HFF-Myc (cell line): ENCODE measurements around the gene EDIL3.

Experiments
- DNase-seq: peaks from one replicate; pipeline ENCODE4 v3.0.0-alpha.2; 2011; ENCODE audit warnings: low read depth; ENCODE audit errors: extremely low read depth
- H3K4me3 ChIP-seq: replicated peaks from 2 replicates; pipeline ENCODE4 v1.5.1; 2011; ENCODE audit warnings: low read depth, mild to moderate bottlenecking, control low read depth, low read length
- CTCF ChIP-seq: IDR thresholded peaks from 2 replicates; pipeline ENCODE4 v1.5.1; 2012; ENCODE audit warnings: mild to moderate bottlenecking, low read depth, low read length, control low read depth; ENCODE audit errors: missing control alignments

Gene EDIL3

GRCh38 chr5:84249918-84250630 lies 134.6 kb downstream of the EDIL3 start:
- no peak overlapping the region for H3K4me3 ChIP-seq
- no peak for TF ChIP-seq CTCF
- DNase-seq = peak; percentile 10

GRCh38 chr5:84248013-84248412 lies 136.7 kb downstream of the EDIL3 start:
- DNase-seq = no peak
- no peak overlapping the region for H3K4me3 ChIP-seq
- TF ChIP-seq CTCF = no peak

- TF ChIP-seq CTCF = no peak
- H3K4me3 ChIP-seq = no peak overlapping the region
- DNase-seq = no peak
Observed at GRCh38 chr5:84242286-84242685, 142.4 kb downstream of the EDIL3 start.

GRCh38 chr5:84239494-84239893 lies 145.2 kb downstream of the EDIL3 start:
- TF ChIP-seq CTCF = no peak
- DNase-seq = no peak
- H3K4me3 ChIP-seq = no peak overlapping the region

GRCh38 chr5:84237126-84237525 lies 147.6 kb downstream of the EDIL3 start:
- no peak for DNase-seq
- H3K4me3 ChIP-seq = no peak overlapping the region
- no peak for TF ChIP-seq CTCF

GRCh38 chr5:84231433-84231832 lies 153.2 kb downstream of the EDIL3 start:
- TF ChIP-seq CTCF = no peak
- no peak overlapping the region for H3K4me3 ChIP-seq
- no peak for DNase-seq

GRCh38 chr5:84229045-84229444 lies 155.6 kb downstream of the EDIL3 start:
- no peak overlapping the region for H3K4me3 ChIP-seq
- no peak for DNase-seq
- TF ChIP-seq CTCF = no peak
